PC-9 (cell line): ENCODE results near the gene ACTL9. TPM values are rescaled to one million over a fixed set of nuclear protein-coding genes. Genes with fewer than 3 reads are reported as not detected.

Source experiments
- BruUV-seq: library from RNA; stranded (reverse); fragments of 400-500 nt; replicated peaks from 2 replicates; lab custom pipeline; 2021; lab: Mats Ljungman, UMichigan
- CTCF ChIA-PET: fragments of 300-600 bp; sonication (Branson Sonifier 250); formaldehyde crosslinking; loops from one replicate; lab custom pipeline; 2022; ENCODE audit warnings: antibody characterized with exemption; lab: Charles Lee
- POLR2A ChIA-PET: fragments of 300-600 bp; sonication (Branson Sonifier 250); formaldehyde crosslinking; loops from one replicate; lab custom pipeline; 2022; ENCODE audit warnings: antibody characterized with exemption; ENCODE audit not compliant: unreplicated experiment; lab: Charles Lee
- DNase-seq, 2 experiments: peaks; one replicate each; pipeline versions ENCODE4 v3.0.0 to v3.0.0-alpha.2; 2015 to 2022; ENCODE audit warnings: mixed read lengths in 1 of 2
- H2AFZ ChIP-seq: fragments of 200-600 bp; sonication (generic); 2 replicates; pipeline ENCODE4 v1.8.1; 2017; ENCODE audit warnings: antibody characterized with exemption
- H3F3A ChIP-seq: fragments of 200-600 bp; sonication (generic); 2 replicates; pipeline ENCODE4 v1.8.1; 2017; ENCODE audit warnings: antibody characterized with exemption, mild to moderate bottlenecking, low read depth; ENCODE audit not compliant: insufficient read depth
- H3K27ac ChIP-seq: fragments of 200-600 bp; sonication (generic); 2 replicates; pipeline ENCODE4 v1.6.1; 2016; ENCODE audit warnings: mixed run types
- H3K27me3 ChIP-seq: fragments of 200-600 bp; sonication (generic); 2 replicates; pipeline ENCODE4 v1.6.1; 2016; ENCODE audit warnings: low read depth, mixed run types; ENCODE audit not compliant: insufficient read depth
- H3K36me3 ChIP-seq: fragments of 200-600 bp; sonication (generic); 2 replicates; pipeline ENCODE4 v1.6.1; 2016; ENCODE audit warnings: low read depth, mixed run types
- H3K4me1 ChIP-seq: fragments of 200-600 bp; sonication (generic); replicated peaks from 2 replicates; pipeline ENCODE4 v1.6.1; 2016; ENCODE audit warnings: mixed run types; ENCODE audit not compliant: insufficient read depth
- H3K4me2 ChIP-seq: fragments of 200-600 bp; sonication (generic); 2 replicates; pipeline ENCODE4 v1.6.1; 2017; ENCODE audit warnings: mixed run types
- H3K4me3 ChIP-seq: fragments of 200-600 bp; sonication (generic); 2 replicates; pipeline ENCODE4 v1.6.1; 2016; ENCODE audit warnings: mixed run types
- H3K79me2 ChIP-seq: fragments of 200-600 bp; sonication (generic); 2 replicates; pipeline ENCODE4 v1.6.1; 2017; ENCODE audit warnings: low read depth, mixed run types
- H3K9me2 ChIP-seq: fragments of 200-600 bp; sonication (generic); 2 replicates; pipeline ENCODE4 v1.8.1; 2017; ENCODE audit warnings: mild to moderate bottlenecking; ENCODE audit not compliant: insufficient read depth
- H3K9me3 ChIP-seq: fragments of 200-600 bp; sonication (generic); 2 replicates; pipeline ENCODE4 v1.8.1; 2016; ENCODE audit warnings: low read depth; ENCODE audit not compliant: insufficient read depth
- H4K20me1 ChIP-seq: fragments of 200-600 bp; sonication (generic); 2 replicates; pipeline ENCODE4 v1.8.1; 2017; ENCODE audit not compliant: insufficient read depth
- CTCF ChIP-seq: fragments of 200-600 bp; sonication (generic); conservative IDR thresholded peaks from 2 replicates; pipeline ENCODE4 v1.6.1; 2017; ENCODE audit warnings: mixed run types, antibody characterized with exemption, mild to moderate bottlenecking, moderate library complexity
- EZH2 ChIP-seq: fragments of 200-600 bp; sonication (generic); IDR thresholded peaks from 2 replicates; pipeline ENCODE4 v1.8.0; 2017; ENCODE audit warnings: antibody characterized with exemption, low read depth
- intact Hi-C: fragments of 100-400 bp; cut with micrococcal nuclease; formaldehyde crosslinking; loops from one replicate; pipeline ENCODE4 v1.10.0; 2022; ENCODE audit not compliant: unreplicated experiment
- total RNA-seq: library from RNA; stranded (reverse); gene quantifications from 2 replicates; pipeline ENCODE4 v1.2.3, GENCODE V29; 2021

ACTL9 gene
- total RNA-seq, 1 experiment from 2014 or later, result not detected

- H3K4me2 ChIP-seq, result no peak overlapping the region
- no peaks in the 10 kb centered on the region for H3K9me2 ChIP-seq
- H3K4me3 ChIP-seq, result no peak overlapping the region
- no peak overlapping the region for H3K27ac ChIP-seq
- CTCF ChIA-PET, result no interaction called here
- H3K9me3 ChIP-seq, result 0 out of 2 replicates have a peak, but pooled peaks cover 4% of the 10 kb centered on the region
- no peaks in the 10 kb centered on the region for H3K4me1 ChIP-seq
- TF ChIP-seq CTCF (no peak), EZH2 (no peak)
- intact Hi-C loops, result no loop called here
- H2AFZ ChIP-seq, result no peak overlapping the region
- H3K79me2 ChIP-seq, result no peaks in the 10 kb centered on the region
- no peaks in the 10 kb centered on the region for H3F3A ChIP-seq
- POLR2A ChIA-PET, result no interaction called here
- DNase-seq, result no peak
- no peaks in the 10 kb centered on the region for H3K36me3 ChIP-seq
- no peaks in the 10 kb centered on the region for H4K20me1 ChIP-seq
- H3K27me3 ChIP-seq, result peaks cover 14% of the 10 kb centered on the region; the same call in 1 of the 2 replicates
- no TSS peak for BruUV-seq
Observed at GRCh38 chr19:8680676-8681344, 17.8 kb downstream of the ACTL9 start.

GRCh38 chr19:8678244-8678807 is 20.3 kb downstream of the ACTL9 start:
- H3K4me3 ChIP-seq, result no peak overlapping the region
- no peaks in the 10 kb centered on the region for H3K36me3 ChIP-seq
- no peak for TF ChIP-seq EZH2
- TF ChIP-seq CTCF, result no peak
- H2AFZ ChIP-seq, result no peak overlapping the region
- no peak overlapping the region for H3K4me2 ChIP-seq
- 0 out of 2 replicates have a peak, but pooled peaks cover 4% of the 10 kb centered on the region for H3K9me3 ChIP-seq
- H3K9me2 ChIP-seq, result no peaks in the 10 kb centered on the region
- no peaks in the 10 kb centered on the region for H3K79me2 ChIP-seq
- ChIA-PET POLR2A (no interaction called here), CTCF (no interaction called here)
- intact Hi-C loops, result no loop called here
- H3K27ac ChIP-seq, result no peak overlapping the region
- no peaks in the 10 kb centered on the region for H3F3A ChIP-seq
- H4K20me1 ChIP-seq, result no peaks in the 10 kb centered on the region
- DNase-seq, result no peak
- peaks cover 28% of the 10 kb centered on the region; the same call in 1 of the 2 replicates for H3K27me3 ChIP-seq
- BruUV-seq, result no TSS peak
- H3K4me1 ChIP-seq, result no peaks in the 10 kb centered on the region

- no peaks in the 10 kb centered on the region for H3K36me3 ChIP-seq
- H3K4me3 ChIP-seq, result no peak overlapping the region
- peaks cover 32% of the 10 kb centered on the region; the same call in 1 of the 2 replicates for H3K27me3 ChIP-seq
- 0 out of 2 replicates have a peak, but pooled peaks cover 4% of the 10 kb centered on the region for H3K9me3 ChIP-seq
- no peaks in the 10 kb centered on the region for H3K9me2 ChIP-seq
- no peak overlapping the region for H3K27ac ChIP-seq
- no TSS peak for BruUV-seq
- no peaks in the 10 kb centered on the region for H3F3A ChIP-seq
- POLR2A ChIA-PET, result no interaction called here
- no peak overlapping the region for H3K4me2 ChIP-seq
- no peak overlapping the region for H2AFZ ChIP-seq
- no peaks in the 10 kb centered on the region for H3K4me1 ChIP-seq
- no peak for DNase-seq
- H4K20me1 ChIP-seq, result no peaks in the 10 kb centered on the region
- TF ChIP-seq EZH2 (no peak), CTCF (no peak)
- CTCF ChIA-PET, result no interaction called here
- H3K79me2 ChIP-seq, result no peaks in the 10 kb centered on the region
- intact Hi-C loops, result no loop called here
Observed at GRCh38 chr19:8675066-8675465, 23.5 kb downstream of the ACTL9 start.
